ENCODE data around the gene LDHD. TPM values are rescaled to one million over a fixed set of nuclear protein-coding genes. Genes with fewer than 3 reads are reported as not detected.

Gene LDHD
- total and polyA plus RNA-seq, 2 of the 13 experiments (the other 11 are each of a cell fraction or from before 2014, with no cell fraction given), result 9.1 to 9.8 TPM

- TF ChIP-seq ZSCAN20 (CRISPR knock-in tag; IDR thresholded peaks at IDR 0.05; ENCODE audit: borderline replicate concordance) (no peak), ZFP1 (CRISPR knock-in tag; IDR thresholded peaks at IDR 0.05) (peak; percentile 60; the same call in 1 of the 2 replicates), PPARG (CRISPR knock-in tag; conservative IDR thresholded peaks at IDR 0.05) (0 out of 2 replicates have a peak, but pooled peaks have one; percentile 41), HDAC2 (CRISPR knock-in tag; IDR thresholded peaks at IDR 0.05) (peak; percentile 82), NFKBIZ (CRISPR knock-in tag; IDR thresholded peaks at IDR 0.05) (peak; percentile 71), ZFYVE20 (CRISPR knock-in tag; IDR thresholded peaks at IDR 0.05; ENCODE audit: borderline replicate concordance, low read depth) (no peak), ZNF552 (CRISPR knock-in tag; IDR thresholded peaks at IDR 0.05; ENCODE audit: borderline replicate concordance) (no peak), TFAP4 (IDR thresholded peaks at IDR 0.05; ENCODE audit: borderline replicate concordance, low read depth) (0 out of 2 replicates have a peak, but pooled peaks have one; percentile 16), MXD4 (CRISPR knock-in tag; IDR thresholded peaks at IDR 0.05) (peak; percentile 42; the same call in 1 of the 2 replicates), ZNF362 (CRISPR knock-in tag; IDR thresholded peaks at IDR 0.05; ENCODE audit: borderline replicate concordance) (peak; percentile 53; the same call in 1 of the 2 replicates), ZBTB37 (CRISPR knock-in tag; IDR thresholded peaks at IDR 0.05) (0 out of 2 replicates have a peak, but pooled peaks have one; percentile 39), BCLAF1 (IDR thresholded peaks at IDR 0.05) (no peak), JARID2 (CRISPR knock-in tag; IDR thresholded peaks at IDR 0.05; ENCODE audit: insufficient replicate concordance) (no peak), FOXK1 (CRISPR knock-in tag; IDR thresholded peaks at IDR 0.05; ENCODE audit: borderline replicate concordance, low read depth) (peak; percentile 59; the same call in 1 of the 2 replicates), ZNF567 (CRISPR knock-in tag; IDR thresholded peaks at IDR 0.05; ENCODE audit: borderline replicate concordance) (no peak), PHF5A (CRISPR knock-in tag; IDR thresholded peaks at IDR 0.05; ENCODE audit: low read depth, unreplicated experiment) (peak; percentile 51), ZNF841 (CRISPR knock-in tag; IDR thresholded peaks at IDR 0.05; ENCODE audit: borderline replicate concordance) (no peak), KMT2B (CRISPR knock-in tag; IDR thresholded peaks at IDR 0.05) (0 out of 2 replicates have a peak, but pooled peaks have one; percentile 24)
Measured at GRCh38 chr16:75070012-75070841, 46.4 kb downstream of the LDHD start (continued).
